OCI-LY1 (cell line): Measurements from ENCODE around the gene KAT7.

Experiments
- EZH2 ChIP-seq: fragments of 200-600 bp; sonication (generic), shearing (Covaris generic); IDR thresholded peaks from 2 replicates; pipeline ENCODE4 v1.8.0; 2017; ENCODE audit warnings: borderline replicate concordance, mixed run types, mild to moderate bottlenecking, antibody characterized with exemption, low read length, moderate library complexity, mixed read lengths
- TF ChIP-seq, protein P1 (sequence below): fragments of 200-600 bp; sonication (generic), shearing (Covaris generic); IDR thresholded peaks from 2 replicates; pipeline ENCODE4 v1.5.1; 2017; ENCODE audit warnings: mild to moderate bottlenecking, antibody characterized with exemption, low read length, moderate library complexity, mixed read lengths

GRCh38 chr17:49784636-49785035, 3.8 kb upstream of the KAT7 start:
- TF ChIP-seq, protein P1, sequence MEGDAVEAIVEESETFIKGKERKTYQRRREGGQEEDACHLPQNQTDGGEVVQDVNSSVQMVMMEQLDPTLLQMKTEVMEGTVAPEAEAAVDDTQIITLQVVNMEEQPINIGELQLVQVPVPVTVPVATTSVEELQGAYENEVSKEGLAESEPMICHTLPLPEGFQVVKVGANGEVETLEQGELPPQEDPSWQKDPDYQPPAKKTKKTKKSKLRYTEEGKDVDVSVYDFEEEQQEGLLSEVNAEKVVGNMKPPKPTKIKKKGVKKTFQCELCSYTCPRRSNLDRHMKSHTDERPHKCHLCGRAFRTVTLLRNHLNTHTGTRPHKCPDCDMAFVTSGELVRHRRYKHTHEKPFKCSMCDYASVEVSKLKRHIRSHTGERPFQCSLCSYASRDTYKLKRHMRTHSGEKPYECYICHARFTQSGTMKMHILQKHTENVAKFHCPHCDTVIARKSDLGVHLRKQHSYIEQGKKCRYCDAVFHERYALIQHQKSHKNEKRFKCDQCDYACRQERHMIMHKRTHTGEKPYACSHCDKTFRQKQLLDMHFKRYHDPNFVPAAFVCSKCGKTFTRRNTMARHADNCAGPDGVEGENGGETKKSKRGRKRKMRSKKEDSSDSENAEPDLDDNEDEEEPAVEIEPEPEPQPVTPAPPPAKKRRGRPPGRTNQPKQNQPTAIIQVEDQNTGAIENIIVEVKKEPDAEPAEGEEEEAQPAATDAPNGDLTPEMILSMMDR: no peak
- no peak for TF ChIP-seq EZH2
